Neural progenitor cell (in vitro differentiated cells): ENCODE data around the gene IL27RA. TPM values are rescaled to one million over a fixed set of nuclear protein-coding genes. Genes with fewer than 3 reads are reported as not detected.

ENCODE experiments used
- DNase-seq: peaks from one replicate; pipeline ENCODE4 v3.0.0-alpha.2; 2016; ENCODE audit warnings: low spot score
- H2AFZ ChIP-seq: fragments of 200-600 bp; sonication (generic); replicated peaks from 2 replicates; pipeline ENCODE4 v1.6.1; 2016; ENCODE audit warnings: antibody characterized with exemption
- H3F3A ChIP-seq: fragments of 200-600 bp; sonication (generic); 2 replicates; pipeline ENCODE4 v1.6.1; 2016; ENCODE audit warnings: antibody characterized with exemption, low read depth
- H3K27ac ChIP-seq: fragments of 200-600 bp; sonication (generic); 2 replicates; pipeline ENCODE4 v1.5.1; 2016; ENCODE audit warnings: mild to moderate bottlenecking
- H3K27me3 ChIP-seq: fragments of 200-600 bp; sonication (generic); 2 replicates; pipeline ENCODE4 v1.6.1; 2016; ENCODE audit warnings: mild to moderate bottlenecking, moderate library complexity
- H3K36me3 ChIP-seq: fragments of 200-600 bp; sonication (generic); 2 replicates; pipeline ENCODE4 v1.5.1; 2016
- H3K4me1 ChIP-seq: fragments of 200-600 bp; sonication (generic); 2 replicates; pipeline ENCODE4 v1.6.1; 2016; ENCODE audit warnings: mixed run types
- H3K4me2 ChIP-seq: fragments of 200-600 bp; sonication (generic); 2 replicates; pipeline ENCODE4 v1.6.1; 2016
- H3K4me3 ChIP-seq: fragments of 200-600 bp; sonication (generic); 2 replicates; pipeline ENCODE4 v1.5.1; 2016
- H3K79me2 ChIP-seq: fragments of 200-600 bp; sonication (generic); 2 replicates; pipeline ENCODE4 v1.6.1; 2016; ENCODE audit warnings: low read depth
- H3K9ac ChIP-seq: fragments of 200-600 bp; sonication (generic); 2 replicates; pipeline ENCODE4 v1.6.1; 2016
- H3K9me3 ChIP-seq: fragments of 200-600 bp; sonication (generic); 2 replicates; pipeline ENCODE4 v1.5.1; 2016; ENCODE audit warnings: low read depth
- H4K20me1 ChIP-seq: fragments of 200-600 bp; sonication (generic); 2 replicates; pipeline ENCODE4 v1.6.1; 2016; ENCODE audit warnings: low read depth
- H3K27ac Mint-ChIP-seq: 3 replicates; pipeline ENCODE4 v1.8.0; 2021; ENCODE audit warnings: mixed read lengths
- H3K27me3 Mint-ChIP-seq: 2 replicates; pipeline ENCODE4 v1.8.0; 2022; ENCODE audit warnings: low read depth, mild to moderate bottlenecking, inconsistent platforms, moderate library complexity, mixed read lengths; ENCODE audit not compliant: insufficient read depth
- H3K36me3 Mint-ChIP-seq: 3 replicates; pipeline ENCODE4 v1.8.0; 2021; ENCODE audit warnings: mixed read lengths
- H3K4me1 Mint-ChIP-seq: 3 replicates; pipeline ENCODE4 v1.8.0; 2021; ENCODE audit warnings: mixed read lengths
- H3K4me3 Mint-ChIP-seq: 3 replicates; pipeline ENCODE4 v1.8.0; 2021; ENCODE audit warnings: mild to moderate bottlenecking, moderate library complexity, mixed read lengths
- H3K9me3 Mint-ChIP-seq: 3 replicates; pipeline ENCODE4 v1.8.0; 2020; ENCODE audit warnings: mixed read lengths
- CTCF ChIP-seq: fragments of 200-600 bp; sonication (generic); IDR thresholded peaks from 2 replicates; pipeline ENCODE4 v1.5.1; 2017; ENCODE audit warnings: antibody characterized with exemption, mild to moderate bottlenecking
- EZH2 ChIP-seq: fragments of 200-600 bp; sonication (generic); IDR thresholded peaks from 2 replicates; pipeline ENCODE4 v1.6.1; 2017; ENCODE audit warnings: antibody characterized with exemption, mild to moderate bottlenecking, moderate library complexity
- EZH2phosphoT487 ChIP-seq: fragments of 200-600 bp; sonication (generic); IDR thresholded peaks from 2 replicates; pipeline ENCODE4 v1.6.1; 2017; ENCODE audit warnings: antibody characterized with exemption
- total RNA-seq: library from RNA; depleted of rRNA; stranded (reverse); fragments of >200 nt; gene quantifications from 2 replicates; pipeline ENCODE4 v1.2.3, GENCODE V29; 2015; ENCODE audit warnings: low replicate concordance

IL27RA gene
- total RNA-seq, 1 donor from 2014 or later = 1.2 TPM

- Histone ChIP-seq H4K20me1 (peaks cover 20% of the 10 kb centered on the region), H3K4me3 (peak within 1 kb of the TSS; percentile 38), H3K4me2 (peak within 1 kb of the TSS; percentile 72), H3K9me3 (no peaks in the 10 kb centered on the region), H3K36me3 (no peaks in the 10 kb centered on the region), H3K9ac (no peak within 1 kb of the TSS), H3K27me3 (peaks cover 67% of the 10 kb centered on the region), H3F3A (peaks cover 42% of the 10 kb centered on the region), H2AFZ (no peak within 1 kb of the TSS), H3K79me2 (no peaks in the 10 kb centered on the region), H3K4me1 (peaks cover 5% of the 10 kb centered on the region), H3K27ac (no peak within 1 kb of the TSS)
- no peak within 1 kb of the TSS for H3K27ac Mint-ChIP-seq
- H3K27me3 Mint-ChIP-seq = peaks cover 9% of the 10 kb centered on the region
- H3K4me3 Mint-ChIP-seq = peak within 1 kb of the TSS; percentile 55
- peak; percentile 36 for DNase-seq
- peaks cover 15% of the 10 kb centered on the region for H3K4me1 Mint-ChIP-seq
- peaks cover 12% of the 10 kb centered on the region for H3K36me3 Mint-ChIP-seq
- no peaks in the 10 kb centered on the region for H3K9me3 Mint-ChIP-seq
- TF ChIP-seq EZH2phosphoT487 (no peak), EZH2 (no peak), CTCF (no peak)
Measured at GRCh38 chr19:14085309-14085995, 53.9 kb downstream of the IL27RA start, which contains the start of gene C19orf67. C19orf67 (minus strand) TSS chr19:14085783; CDS start chr19:14085627, 156 bp downstream.

- H3K4me3 ChIP-seq = peak overlapping the region; percentile 38
- no peak overlapping the region for H3K27ac ChIP-seq
- H3K9me3 Mint-ChIP-seq = no peaks in the 10 kb centered on the region
- no peak for TF ChIP-seq EZH2
- TF ChIP-seq CTCF = no peak
- no peak for TF ChIP-seq EZH2phosphoT487
- no peak overlapping the region for H3K9ac ChIP-seq
- H3K4me3 Mint-ChIP-seq = peak overlapping the region; percentile 55
- H3K27me3 ChIP-seq = peaks cover 67% of the 10 kb centered on the region
- H3K4me2 ChIP-seq = peak overlapping the region; percentile 72
- H3F3A ChIP-seq = peaks cover 43% of the 10 kb centered on the region
- H4K20me1 ChIP-seq = peaks cover 20% of the 10 kb centered on the region
- H3K27ac Mint-ChIP-seq = no peak overlapping the region
- DNase-seq = no peak
- peaks cover 12% of the 10 kb centered on the region for H3K36me3 Mint-ChIP-seq
- peaks cover 9% of the 10 kb centered on the region for H3K27me3 Mint-ChIP-seq
- peaks cover 12% of the 10 kb centered on the region for H3K4me1 Mint-ChIP-seq
- H2AFZ ChIP-seq = no peak overlapping the region
- H3K79me2 ChIP-seq = no peaks in the 10 kb centered on the region
- H3K4me1 ChIP-seq = peaks cover 5% of the 10 kb centered on the region
- H3K9me3 ChIP-seq = no peaks in the 10 kb centered on the region
- H3K36me3 ChIP-seq = no peaks in the 10 kb centered on the region
Measured at GRCh38 chr19:14086098-14086497, 54.5 kb downstream of the IL27RA start.

GRCh38 chr19:14088634-14089411 is 57.3 kb downstream of the IL27RA start:
- Histone ChIP-seq H3K36me3 (no peaks in the 10 kb centered on the region), H2AFZ (no peak overlapping the region), H3K79me2 (no peaks in the 10 kb centered on the region), H3K4me2 (peak overlapping the region; percentile 72), H3K27ac (no peak overlapping the region), H3F3A (peaks cover 62% of the 10 kb centered on the region), H3K9ac (no peak overlapping the region), H3K9me3 (peaks cover 7% of the 10 kb centered on the region), H4K20me1 (peaks cover 20% of the 10 kb centered on the region), H3K4me1 (peaks cover 15% of the 10 kb centered on the region), H3K4me3 (peak overlapping the region; percentile 70), H3K27me3 (peaks cover 60% of the 10 kb centered on the region)
- H3K4me1 Mint-ChIP-seq = peaks cover 16% of the 10 kb centered on the region
- H3K9me3 Mint-ChIP-seq = peaks cover 8% of the 10 kb centered on the region
- H3K27ac Mint-ChIP-seq = no peak overlapping the region
- peaks cover 22% of the 10 kb centered on the region for H3K36me3 Mint-ChIP-seq
- H3K4me3 Mint-ChIP-seq = peak overlapping the region; percentile 86
- TF ChIP-seq CTCF = no peak
- DNase-seq = no peak
- peaks cover 9% of the 10 kb centered on the region for H3K27me3 Mint-ChIP-seq
